HG03039 (cell line): Measurements from ENCODE around the gene PITRM1.

ENCODE experiments used
- ATAC-seq: cut with Tn5 transposase; IDR thresholded peaks from one replicate; pipeline ENCODE4 v1.9.1; 2021; ENCODE audit warnings: mild to moderate bottlenecking, moderate library complexity; ENCODE audit not compliant: unreplicated experiment

The PITRM1 gene

DNA sequence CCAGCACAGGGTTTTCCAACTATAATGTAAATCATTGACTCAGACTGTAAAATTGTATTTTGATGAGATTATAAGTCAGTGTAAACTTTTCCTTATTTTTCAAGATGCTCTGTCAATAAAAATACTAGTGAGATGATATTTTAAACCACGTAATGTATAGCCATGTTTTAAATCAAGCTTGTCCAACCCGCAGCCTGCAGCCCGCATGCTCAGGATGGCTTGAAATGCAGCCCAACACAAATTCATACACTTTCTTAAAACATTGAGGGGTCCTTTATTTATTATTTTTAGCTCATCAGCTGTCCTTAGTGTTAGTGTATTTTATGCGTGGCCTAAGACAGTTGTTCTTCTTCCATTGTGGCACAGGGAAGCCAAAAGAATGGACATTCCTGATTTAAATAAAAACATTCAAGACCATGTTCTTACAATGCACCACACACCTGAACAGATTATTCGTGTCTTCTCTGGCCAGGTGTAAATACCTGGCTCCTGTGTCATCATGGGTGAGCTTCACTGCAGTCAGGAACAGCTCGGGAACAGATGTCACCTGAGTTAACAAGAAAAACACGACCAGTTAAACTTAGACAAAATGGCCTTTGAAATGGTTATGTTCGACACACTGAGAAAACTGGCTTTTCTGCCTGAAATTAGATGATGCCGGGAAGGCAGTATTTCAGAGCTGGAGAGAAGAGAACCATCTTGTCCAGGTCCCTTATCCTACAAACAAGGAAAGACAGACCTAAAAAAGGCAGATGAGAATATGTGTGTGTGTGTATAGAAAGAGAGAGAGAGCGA is 5.9 kb downstream of the PITRM1 start:
- ATAC-seq: no peak

- ATAC-seq: no peak
Observed at GRCh38 chr10:3165196-3165595, 7.4 kb downstream of the PITRM1 start.

GRCh38 chr10:3163879-3164278 is 8.7 kb downstream of the PITRM1 start:
- no peak for ATAC-seq

DNA sequence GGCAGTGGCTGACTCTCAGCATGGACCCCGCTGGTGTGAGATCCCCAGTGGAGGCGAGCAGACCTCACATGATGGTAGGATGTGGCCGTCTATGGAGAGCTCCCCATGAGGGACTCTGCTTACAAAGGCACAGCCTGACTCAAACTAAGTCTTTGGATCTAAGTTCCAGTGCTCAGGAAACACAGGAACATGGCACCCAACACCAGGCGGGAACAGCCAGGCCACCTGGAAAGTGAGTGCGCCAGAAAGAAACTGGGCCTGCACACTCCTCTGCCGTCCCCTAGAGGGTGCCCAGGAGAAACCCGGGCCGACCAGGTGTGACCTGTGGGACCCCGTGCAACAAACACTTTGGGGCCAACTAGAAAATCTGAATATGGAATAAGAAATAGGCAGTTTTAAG is 10.0 kb downstream of the PITRM1 start:
- ATAC-seq: no peak

- no peak for ATAC-seq
Observed at GRCh38 chr10:3159152-3159551, 13.4 kb downstream of the PITRM1 start.

DNA sequence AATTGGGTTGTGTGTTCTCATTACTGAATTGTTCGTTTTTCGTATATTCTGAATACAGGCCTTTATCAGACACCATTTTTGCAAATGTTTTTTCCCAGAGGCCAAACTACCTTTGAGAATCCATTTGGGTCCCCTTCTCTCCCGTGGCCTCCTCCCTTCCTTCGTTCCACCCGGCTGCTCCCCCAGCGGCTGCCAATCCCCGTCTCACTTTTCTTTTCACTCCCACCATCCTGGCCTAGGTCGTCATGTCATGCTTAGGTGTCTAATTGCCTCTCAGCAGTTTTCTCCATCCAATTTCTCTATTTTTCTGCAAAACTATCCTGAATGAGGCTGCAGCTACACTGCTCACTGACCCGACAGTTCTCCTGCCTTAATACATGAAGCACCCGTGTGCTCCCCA is 17.9 kb downstream of the PITRM1 start:
- no peak for ATAC-seq

DNA sequence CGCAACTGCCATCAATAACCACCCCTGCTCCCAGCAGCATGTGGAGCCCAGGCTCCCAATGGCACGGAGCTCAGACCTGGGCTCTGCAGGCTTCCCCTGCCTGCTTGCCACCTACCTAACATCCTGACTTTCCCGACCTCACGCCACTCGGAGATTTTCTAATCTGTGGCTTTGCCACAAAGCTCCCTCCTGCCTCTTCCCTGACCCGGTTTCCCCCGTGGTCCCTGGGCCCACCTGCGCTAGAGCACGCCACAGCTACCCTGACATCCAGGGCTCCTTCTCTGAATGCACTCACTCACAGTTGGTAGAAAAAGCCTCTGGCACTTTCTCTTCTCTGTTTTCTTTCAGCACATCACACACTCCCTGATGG is 20.0 kb downstream of the PITRM1 start:
- ATAC-seq: no peak

- no peak for ATAC-seq
Observed at GRCh38 chr10:3151889-3152565, 20.6 kb downstream of the PITRM1 start.

GRCh38 chr10:3150961-3151360 is 21.6 kb downstream of the PITRM1 start:
- ATAC-seq: no peak

DNA sequence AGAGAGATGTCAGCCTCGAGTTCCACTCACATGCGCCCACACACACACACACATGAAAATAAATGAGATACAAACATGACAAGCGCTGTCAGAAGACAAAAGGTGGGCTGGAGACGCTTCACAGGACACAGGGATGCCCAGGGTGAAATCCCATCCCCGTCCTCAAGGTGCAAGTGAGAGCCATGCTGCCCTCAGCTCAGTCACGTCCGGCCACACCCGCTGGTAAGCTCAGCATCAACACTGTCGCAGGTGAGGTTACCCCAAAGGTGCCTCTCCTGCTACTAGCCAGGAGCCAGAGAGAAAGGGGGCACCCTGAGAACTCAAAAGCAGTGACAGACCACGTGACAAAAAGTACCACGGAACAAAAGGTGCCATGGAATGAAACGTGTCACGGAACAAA is 22.2 kb downstream of the PITRM1 start:
- no peak for ATAC-seq

GRCh38 chr10:3149918-3150317 is 22.7 kb downstream of the PITRM1 start:
- no peak for ATAC-seq

- ATAC-seq: no peak
Observed at GRCh38 chr10:3148994-3149393, 23.6 kb downstream of the PITRM1 start.

DNA sequence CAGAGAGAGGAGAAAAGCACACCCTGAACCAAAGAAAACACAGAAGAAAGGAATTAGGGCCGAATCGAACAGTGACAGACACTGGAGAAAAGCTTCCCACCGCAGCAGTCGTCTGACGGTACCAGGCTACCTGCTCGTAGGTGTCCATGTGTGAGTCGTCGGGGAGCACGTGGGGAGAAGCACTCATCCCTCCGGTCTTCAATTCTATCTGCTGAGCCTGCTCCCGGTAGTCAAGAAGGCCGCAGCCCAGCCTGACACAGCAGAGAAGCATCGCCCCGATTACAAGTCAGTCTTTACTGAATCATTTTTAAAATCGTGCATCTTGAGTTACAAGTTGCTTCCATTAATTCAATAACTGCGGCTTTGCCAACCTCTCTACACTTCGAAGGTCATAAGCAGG is 24.5 kb downstream of the PITRM1 start:
- ATAC-seq: no peak

DNA sequence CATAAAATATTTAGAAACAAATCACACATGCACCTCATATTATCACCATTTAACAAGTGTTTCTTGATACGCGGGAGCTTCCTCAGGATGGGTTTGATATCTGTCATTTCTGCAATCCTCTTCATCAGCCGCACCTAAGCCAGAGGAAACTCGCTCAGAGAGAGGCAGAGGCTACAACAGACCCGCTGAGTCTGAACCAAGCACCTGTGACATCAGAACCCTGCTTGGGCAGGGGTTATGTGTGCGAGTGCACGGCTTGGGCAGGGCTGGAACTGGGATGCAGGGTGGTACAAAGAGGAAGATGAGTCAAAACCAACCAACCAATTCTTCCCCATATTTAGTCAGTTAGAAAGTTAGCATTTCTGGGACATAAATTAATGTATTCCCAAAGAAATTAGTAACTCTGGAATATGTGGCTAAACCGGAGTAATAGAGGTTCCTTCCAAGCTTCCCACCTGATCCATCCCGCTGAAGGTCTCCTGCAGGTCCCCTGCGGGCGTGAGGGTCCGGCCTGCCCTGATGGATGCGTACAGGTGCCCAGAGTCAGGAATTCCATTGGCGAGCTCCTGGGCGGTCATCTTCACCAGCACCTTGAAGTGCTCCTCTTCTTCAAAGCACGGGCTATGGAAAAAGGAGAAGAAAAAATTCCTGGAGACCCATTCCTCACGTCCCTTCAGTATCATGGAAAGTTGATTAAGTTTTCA is 25.3 kb downstream of the PITRM1 start:
- ATAC-seq: no peak

- ATAC-seq: no peak
Observed at GRCh38 chr10:3146289-3146688, 26.3 kb downstream of the PITRM1 start.

DNA sequence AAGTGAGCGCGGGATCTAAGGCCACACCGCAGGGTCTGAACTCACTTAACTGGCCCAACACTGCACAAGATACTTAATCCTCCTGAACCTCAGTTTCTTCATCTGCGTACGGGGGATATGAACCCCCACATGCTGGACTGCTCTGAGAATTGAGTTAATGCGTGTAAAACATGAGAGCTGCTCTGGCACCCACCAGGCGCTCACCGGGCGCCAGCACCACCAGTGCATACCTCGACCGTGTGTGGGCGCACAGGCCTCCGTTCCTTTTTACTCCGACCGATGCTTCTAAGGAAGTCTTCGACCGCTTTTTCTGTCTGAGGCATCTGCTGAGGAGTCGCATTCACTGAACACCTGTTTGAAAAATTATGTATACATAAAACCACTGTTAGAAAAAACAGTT is 27.2 kb downstream of the PITRM1 start:
- no peak for ATAC-seq

DNA sequence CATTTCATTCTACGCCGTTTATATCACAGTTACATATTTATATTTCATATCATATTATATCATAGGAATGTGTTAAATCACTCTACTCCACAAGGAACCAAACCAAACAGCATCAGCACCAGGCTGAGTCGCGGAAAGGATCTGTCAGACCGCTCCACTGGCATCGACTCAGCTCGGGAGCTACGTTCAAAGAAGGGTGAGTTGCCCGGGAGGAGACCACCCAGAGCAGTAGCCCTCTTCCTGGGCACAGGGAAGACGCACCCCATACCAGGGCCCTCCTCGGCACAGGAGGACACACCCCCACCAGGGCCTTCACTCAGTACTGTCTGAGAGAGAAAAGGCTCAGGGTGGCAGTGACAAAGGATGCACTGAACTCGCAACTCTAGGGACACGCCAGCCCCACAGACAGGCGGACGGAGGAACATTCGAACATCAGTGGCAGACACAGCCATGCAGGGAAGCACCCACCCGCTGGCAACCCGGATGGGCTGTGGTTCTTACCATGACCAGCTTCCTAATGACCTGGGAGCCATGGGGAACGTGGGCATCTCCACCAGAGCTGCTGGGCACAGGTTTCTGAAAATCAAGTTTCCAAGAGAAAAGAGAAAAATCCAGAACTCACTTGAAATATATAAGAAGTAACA is 28.7 kb downstream of the PITRM1 start:
- no peak for ATAC-seq

- ATAC-seq: no peak
Observed at GRCh38 chr10:3143366-3143765, 29.2 kb downstream of the PITRM1 start.

DNA sequence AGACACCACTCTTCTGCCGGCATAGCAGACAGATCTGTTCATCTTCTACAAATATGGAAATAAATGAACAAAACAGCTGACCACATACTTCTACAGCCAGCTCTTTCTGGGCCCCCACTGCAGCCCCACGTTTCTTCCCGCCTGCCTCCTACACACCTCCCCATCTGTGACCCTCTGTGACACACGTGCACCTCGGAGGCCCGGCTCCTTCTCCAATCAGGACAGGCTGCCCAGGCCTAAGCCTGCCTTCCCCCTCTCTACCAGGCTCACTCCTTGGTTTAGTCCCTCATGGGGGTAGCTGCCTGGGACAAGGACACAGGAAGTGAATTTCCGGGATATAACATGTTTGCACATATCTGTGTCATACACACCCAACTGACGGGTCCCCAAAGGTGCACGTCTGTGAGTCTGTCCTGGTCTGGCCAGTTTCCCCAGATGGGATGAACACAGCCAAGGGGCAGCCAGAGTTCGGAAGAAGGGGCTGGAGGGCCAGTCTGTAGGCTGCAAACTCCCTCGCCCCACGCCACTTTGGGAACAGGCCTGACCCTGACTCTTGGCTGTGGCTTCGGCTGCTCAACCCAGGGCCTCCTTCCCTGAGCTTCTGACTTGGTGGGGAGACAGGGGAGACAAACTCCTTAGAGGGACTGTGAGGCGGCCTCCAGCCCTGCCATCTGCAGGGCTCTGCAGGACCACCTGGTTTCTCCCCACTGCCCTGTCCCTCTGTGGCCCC is 30.3 kb downstream of the PITRM1 start:
- ATAC-seq: no peak

- ATAC-seq: no peak
Observed at GRCh38 chr10:3141351-3142005, 31.1 kb downstream of the PITRM1 start.
